Measurements from ENCODE around the gene RAD51B.

The RAD51B gene

DNA sequence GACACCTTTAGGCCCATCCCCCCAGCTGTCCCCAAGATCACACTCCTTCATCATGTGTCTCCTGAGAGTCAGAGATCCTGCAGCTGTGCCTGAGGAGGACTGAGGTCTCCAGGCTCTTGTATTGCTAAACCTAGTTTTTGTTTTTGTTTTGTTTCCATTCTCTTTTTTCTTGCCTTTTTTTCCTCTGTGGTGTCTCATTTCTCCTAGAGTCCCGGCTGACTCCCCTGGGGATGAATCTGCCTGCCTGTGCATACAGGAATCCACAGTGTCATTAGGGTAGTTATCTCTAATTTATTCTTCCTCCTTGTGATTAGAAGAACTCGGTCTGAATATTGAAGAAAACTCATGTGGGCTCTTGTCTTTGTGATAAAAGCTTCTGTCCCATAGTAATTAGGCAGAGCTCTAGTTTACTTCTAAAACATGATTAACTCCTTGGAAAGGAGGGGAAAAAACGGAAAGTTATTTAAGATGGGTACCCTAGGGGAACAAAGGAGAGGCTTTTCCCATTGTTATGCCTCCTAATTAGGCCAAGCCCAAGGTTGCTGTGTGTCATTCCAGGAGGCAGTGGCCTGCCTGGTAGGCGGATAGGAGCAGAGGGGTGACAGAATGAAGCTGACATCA is 630.1 kb downstream of the RAD51B start:
- TF ChIP-seq, protein P1, sequence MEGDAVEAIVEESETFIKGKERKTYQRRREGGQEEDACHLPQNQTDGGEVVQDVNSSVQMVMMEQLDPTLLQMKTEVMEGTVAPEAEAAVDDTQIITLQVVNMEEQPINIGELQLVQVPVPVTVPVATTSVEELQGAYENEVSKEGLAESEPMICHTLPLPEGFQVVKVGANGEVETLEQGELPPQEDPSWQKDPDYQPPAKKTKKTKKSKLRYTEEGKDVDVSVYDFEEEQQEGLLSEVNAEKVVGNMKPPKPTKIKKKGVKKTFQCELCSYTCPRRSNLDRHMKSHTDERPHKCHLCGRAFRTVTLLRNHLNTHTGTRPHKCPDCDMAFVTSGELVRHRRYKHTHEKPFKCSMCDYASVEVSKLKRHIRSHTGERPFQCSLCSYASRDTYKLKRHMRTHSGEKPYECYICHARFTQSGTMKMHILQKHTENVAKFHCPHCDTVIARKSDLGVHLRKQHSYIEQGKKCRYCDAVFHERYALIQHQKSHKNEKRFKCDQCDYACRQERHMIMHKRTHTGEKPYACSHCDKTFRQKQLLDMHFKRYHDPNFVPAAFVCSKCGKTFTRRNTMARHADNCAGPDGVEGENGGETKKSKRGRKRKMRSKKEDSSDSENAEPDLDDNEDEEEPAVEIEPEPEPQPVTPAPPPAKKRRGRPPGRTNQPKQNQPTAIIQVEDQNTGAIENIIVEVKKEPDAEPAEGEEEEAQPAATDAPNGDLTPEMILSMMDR (IDR thresholded peaks at IDR 0.05; ENCODE audit: unreplicated experiment in 3 of 3): no peak

DNA sequence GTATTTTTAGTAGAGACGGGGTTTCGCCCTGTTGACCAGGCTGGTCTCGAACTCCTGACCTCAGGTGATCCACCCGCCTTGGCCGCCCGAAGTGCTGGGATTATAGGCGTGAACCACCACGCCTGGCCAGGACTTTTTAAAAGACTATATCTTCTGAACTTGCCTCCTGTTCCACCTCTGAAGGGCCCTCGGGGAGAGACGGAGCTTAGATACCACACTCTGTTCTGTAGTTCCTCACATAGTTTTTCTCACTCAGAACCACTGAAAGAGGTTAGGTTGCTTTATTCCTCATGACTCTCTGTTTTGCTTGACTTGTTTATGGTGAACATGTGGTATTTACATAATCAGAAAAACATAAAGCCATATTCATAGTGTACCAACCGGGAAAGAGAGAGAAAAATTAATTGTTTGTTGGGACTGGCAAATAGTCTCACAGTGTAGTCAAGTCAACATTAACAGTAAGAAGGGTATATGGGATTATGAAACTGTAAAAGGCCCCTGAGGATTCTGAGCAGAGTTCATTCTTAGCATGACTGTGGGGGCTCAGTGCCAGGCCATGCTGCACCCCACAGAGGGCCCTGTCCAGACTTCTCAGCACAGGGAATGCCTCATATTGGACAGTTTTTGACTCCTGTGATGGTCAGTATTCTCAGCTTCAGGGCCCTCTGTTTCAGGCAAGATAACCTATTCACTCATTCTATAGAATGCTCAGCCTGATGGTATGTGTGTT is 631.0 kb downstream of the RAD51B start:
- H3K27me3 Mint-ChIP-seq (ENCODE audit: low read depth): peaks cover 3% of the 10 kb centered on the region
- peaks cover 39% of the 10 kb centered on the region for H3K4me1 Mint-ChIP-seq
- TF ChIP-seq, protein P1 (IDR thresholded peaks at IDR 0.05; ENCODE audit: unreplicated experiment in 3 of 3): no peak
- peaks cover 16% of the 10 kb centered on the region for H3K9me3 Mint-ChIP-seq
- H3K27ac Mint-ChIP-seq: peak overlapping the region; percentile 64 to 69 (median 67)
- H3K36me3 Mint-ChIP-seq (ENCODE audit: low read depth): peaks cover 12% of the 10 kb centered on the region
- H3K4me3 Mint-ChIP-seq: no peak overlapping the region

More for the DNA sequence above, 630.1 kb downstream of the RAD51B start:
- Mint-ChIP-seq H3K4me3 (no peak overlapping the region), H3K36me3 (ENCODE audit: low read depth) (peaks cover 11% of the 10 kb centered on the region), H3K4me1 (peaks cover 45% of the 10 kb centered on the region), H3K9me3 (peaks cover 11% of the 10 kb centered on the region), H3K27ac (peak overlapping the region; percentile 85 to 96 (median 87)), H3K27me3 (ENCODE audit: low read depth) (peaks cover 1% of the 10 kb centered on the region)

DNA sequence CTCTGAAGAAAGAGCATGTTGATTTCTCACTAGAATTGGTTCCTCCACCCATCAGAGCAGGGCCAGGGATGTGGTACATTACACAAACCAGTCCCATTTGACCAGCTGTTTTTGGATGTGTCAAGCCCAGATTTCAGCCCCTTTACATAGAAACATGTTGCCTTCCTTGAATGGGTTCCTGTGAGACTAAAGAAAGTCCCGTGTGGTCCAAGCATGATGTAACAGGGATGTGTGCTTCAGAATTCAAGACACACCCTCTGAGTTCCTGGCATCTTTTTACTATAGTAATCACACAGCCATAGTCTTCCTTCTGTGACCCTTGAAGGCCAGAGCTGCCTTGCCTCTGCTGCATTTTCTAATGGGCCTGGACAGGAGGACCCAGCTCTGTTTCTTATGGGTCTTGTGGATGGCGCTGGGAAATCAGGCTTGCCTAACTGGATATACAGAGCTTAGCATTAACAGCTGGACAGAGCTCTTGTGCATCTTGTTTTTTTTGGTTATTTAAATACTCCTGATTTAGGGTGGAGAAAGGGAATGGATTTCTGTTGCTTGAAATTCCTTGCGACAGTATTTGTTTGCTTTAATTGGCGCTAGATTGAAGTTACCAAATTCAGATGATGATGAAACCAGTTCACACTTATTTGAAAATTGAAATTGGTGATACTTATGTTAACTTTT is 632.3 kb downstream of the RAD51B start:
- peaks cover 3% of the 10 kb centered on the region for H3K27me3 Mint-ChIP-seq (ENCODE audit: low read depth)

DNA sequence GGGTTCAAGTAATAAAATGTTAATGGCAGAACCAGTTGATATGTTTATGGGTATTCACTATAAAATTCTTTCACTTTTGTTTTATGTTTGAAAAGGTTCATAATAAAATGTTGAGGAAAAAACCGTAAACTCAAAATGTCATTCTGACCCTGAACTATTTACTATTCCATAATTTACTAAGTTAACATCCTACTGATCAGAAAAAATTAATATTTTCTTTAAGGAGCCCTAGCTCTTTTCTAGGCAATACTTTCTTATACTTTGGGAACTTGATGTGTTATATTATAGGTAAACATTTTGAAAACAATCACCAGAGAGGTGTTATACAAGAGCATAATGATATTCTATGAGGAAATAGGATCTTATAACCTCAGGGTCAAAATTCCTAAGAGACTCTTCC is 638.7 kb downstream of the RAD51B start:
- peak overlapping the region in 1 of 3 experiments; percentile 93 for H3K27ac Mint-ChIP-seq
- H3K4me3 Mint-ChIP-seq: no peak overlapping the region
- H3K27me3 Mint-ChIP-seq (ENCODE audit: low read depth): peaks cover 3% of the 10 kb centered on the region
- H3K9me3 Mint-ChIP-seq: peaks cover 19% of the 10 kb centered on the region
- peaks cover 39% of the 10 kb centered on the region for H3K4me1 Mint-ChIP-seq
- TF ChIP-seq, protein P1 (IDR thresholded peaks at IDR 0.05; ENCODE audit: unreplicated experiment in 3 of 3): no peak
- H3K36me3 Mint-ChIP-seq (ENCODE audit: low read depth): peaks cover 14% of the 10 kb centered on the region

More for the DNA sequence above, 632.3 kb downstream of the RAD51B start:
- Mint-ChIP-seq H3K27ac (peak overlapping the region; percentile 64 to 69 (median 67)), H3K9me3 (peaks cover 21% of the 10 kb centered on the region), H3K4me1 (peaks cover 39% of the 10 kb centered on the region), H3K4me3 (no peak overlapping the region), H3K36me3 (ENCODE audit: low read depth) (peaks cover 17% of the 10 kb centered on the region)
- TF ChIP-seq, protein P1 (IDR thresholded peaks at IDR 0.05; ENCODE audit: unreplicated experiment in 3 of 3): no peak

DNA sequence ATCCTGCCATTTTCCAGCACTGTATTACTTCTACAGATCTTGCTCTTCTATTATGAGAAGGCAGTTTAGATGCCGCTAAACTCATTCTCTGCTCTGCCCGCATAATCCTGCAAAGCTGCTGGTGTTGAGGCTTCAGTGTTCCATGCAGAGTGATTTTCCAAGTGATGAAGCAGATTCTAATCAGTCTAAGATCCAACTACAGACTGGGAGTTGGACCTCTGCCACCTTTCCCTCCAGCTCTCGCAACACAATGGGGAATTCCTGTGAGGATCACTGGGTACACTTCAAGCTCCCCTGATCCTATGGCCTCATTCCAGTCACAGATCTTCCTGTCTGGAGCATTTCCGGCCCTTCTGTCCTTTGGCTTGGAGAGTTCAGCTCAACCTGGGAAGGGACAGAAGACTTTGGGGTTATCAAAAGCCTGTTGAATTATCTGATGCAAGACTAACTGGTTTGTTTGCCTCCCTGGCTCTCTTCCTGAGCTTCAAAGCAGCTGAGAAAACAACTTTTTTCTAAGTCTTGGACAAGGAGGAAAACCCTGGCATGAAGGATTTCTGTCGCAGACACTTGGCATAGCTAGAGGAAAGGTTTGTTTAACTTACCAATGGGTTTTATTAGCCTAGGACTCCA is 639.4 kb downstream of the RAD51B start:
- H3K4me1 Mint-ChIP-seq: peaks cover 40% of the 10 kb centered on the region
- H3K36me3 Mint-ChIP-seq (ENCODE audit: low read depth): peaks cover 9% of the 10 kb centered on the region
- H3K27me3 Mint-ChIP-seq (ENCODE audit: low read depth): peaks cover 3% of the 10 kb centered on the region
- TF ChIP-seq, protein P1 (IDR thresholded peaks at IDR 0.05; ENCODE audit: unreplicated experiment in 3 of 3): no peak
- peak overlapping the region in 1 of 3 experiments; percentile 17 for H3K4me3 Mint-ChIP-seq
- peak overlapping the region; percentile 93 to 97 (median 95) for H3K27ac Mint-ChIP-seq
- H3K9me3 Mint-ChIP-seq: peaks cover 15% of the 10 kb centered on the region

Data from nephron (organoid).